A549 (cell line): ENCODE data around the gene SETD1B. TPM values are rescaled to one million over a fixed set of nuclear protein-coding genes. Genes with fewer than 3 reads are reported as not detected.

ENCODE experiments used
- ATAC-seq, 2 experiments: fragments of 200-7000 bp in 1 of 2; fragments of >200 bp in 1 of 2; cut with Nextera tagmentation in 1 of 2; cut with Tn5 transposase in 1 of 2; 3 replicates each; pipeline versions ENCODE4 v1.8.0 to v1.9.1; 2018 to 2020; ENCODE audit warnings: mild to moderate bottlenecking in 1 of 2, moderate library complexity in 1 of 2
- CTCF ChIA-PET: fragments of 300-600 bp; sonication (Branson Sonifier 250); formaldehyde crosslinking; extraction: SDS; loops from one replicate; lab custom pipeline; 2021; ENCODE audit warnings: antibody characterized with exemption, inconsistent platforms; lab: Yijun Ruan, JAX
- POLR2A ChIA-PET: fragments of 350-600 bp; formaldehyde crosslinking; extraction: SDS; loops from one replicate; lab custom pipeline; 2021; ENCODE audit warnings: antibody characterized with exemption, inconsistent platforms; lab: Yijun Ruan, JAX
- DNase-seq, 2 experiments: peaks; one replicate each; pipeline versions ENCODE4 v3.0.0 to v3.0.0-alpha.2; 2011 to 2016; ENCODE audit warnings: low read depth in 1 of 2, low spot score in 1 of 2
- FAIRE-seq: peaks from 2 replicates; lab custom pipeline; 2011; peaks lifted over from hg19 to GRCh38; lab: Jason Lieb, UNC
- H3K27ac ChIP-seq, 2 experiments: fragments of >200 bp; sonication (Bioruptor Twin); formaldehyde crosslinking; 3 replicates each; pipeline ENCODE4 v1.5.1; 2016 to 2017
- H3K4me1 ChIP-seq: fragments of >200 bp; sonication (Bioruptor Twin); formaldehyde crosslinking; 3 replicates; pipeline ENCODE4 v1.6.1; 2016
- H3K4me2 ChIP-seq: fragments of >200 bp; sonication (Bioruptor Twin); formaldehyde crosslinking; 3 replicates; pipeline ENCODE4 v1.6.1; 2016
- H3K4me3 ChIP-seq: fragments of >200 bp; sonication (Bioruptor Twin); formaldehyde crosslinking; 3 replicates; pipeline ENCODE4 v1.5.1; 2016
- H3K9me3 ChIP-seq: fragments of >200 bp; sonication (Bioruptor Twin); formaldehyde crosslinking; 3 replicates; pipeline ENCODE4 v1.6.1; 2016
- CBX2 ChIP-seq: fragments of 200-600 bp; sonication (generic); IDR thresholded peaks from 2 replicates; pipeline ENCODE4 v1.6.1; 2016; ENCODE audit warnings: low read depth, mild to moderate bottlenecking, borderline replicate concordance
- E2F6 ChIP-seq: IDR thresholded peaks from 2 replicates; pipeline ENCODE4 v1.6.1; 2012; ENCODE audit warnings: low read depth, borderline replicate concordance
- EHF ChIP-seq: fragments of 250-450 bp; sonication (Bioruptor Pico); IDR thresholded peaks from 2 replicates; pipeline ENCODE4 v1.5.0; 2020; ENCODE audit warnings: mild to moderate bottlenecking
- EP300 ChIP-seq, 2 experiments: fragments of >200 bp; sonication (Bioruptor Twin); formaldehyde crosslinking; IDR thresholded peaks; 2 replicates in 1 of 2; 3 replicates in 1 of 2; pipeline ENCODE4 v1.6.1; 2016 to 2017
- FOSL2 ChIP-seq, 2 experiments: fragments of 450-650 bp in 1 of 2; fragments of >200 bp in 1 of 2; sonication (Bioruptor Twin) in 1 of 2; formaldehyde crosslinking; IDR thresholded peaks; 2 replicates each; pipeline versions ENCODE4 v1.5.0 to v1.6.1; 2016 to 2020; ENCODE audit warnings: mild to moderate bottlenecking in 1 of 2, moderate library complexity in 1 of 2
- HEYL ChIP-seq: fragments of 250-450 bp; sonication (Bioruptor Pico); IDR thresholded peaks from 2 replicates; pipeline ENCODE4 v1.8.0; 2021; ENCODE audit warnings: mild to moderate bottlenecking, moderate library complexity
- HMGXB4 ChIP-seq: fragments of 250-450 bp; sonication (Bioruptor Pico); IDR thresholded peaks from 2 replicates; pipeline ENCODE4 v1.5.0; 2021; ENCODE audit warnings: mild to moderate bottlenecking, moderate library complexity, borderline replicate concordance
- HOXA7 ChIP-seq: fragments of 250-450 bp; sonication (Bioruptor Pico); IDR thresholded peaks from 2 replicates; pipeline ENCODE4 v1.5.0; 2020; ENCODE audit warnings: mild to moderate bottlenecking, moderate library complexity
- PHF8 ChIP-seq: fragments of 200-600 bp; sonication (generic); IDR thresholded peaks from 2 replicates; pipeline ENCODE4 v1.6.1; 2016; ENCODE audit warnings: low read depth, mild to moderate bottlenecking, antibody characterized with exemption, moderate library complexity, borderline replicate concordance
- POLR2A ChIP-seq: IDR thresholded peaks from 2 replicates; pipeline ENCODE4 v1.6.1; 2012; ENCODE audit warnings: mild to moderate bottlenecking, low read length
- SMC3 ChIP-seq: fragments of >200 bp; sonication (Bioruptor Twin); formaldehyde crosslinking; IDR thresholded peaks from 3 replicates; pipeline ENCODE4 v1.6.1; 2018; ENCODE audit warnings: inconsistent platforms
- USF2 ChIP-seq: fragments of 450-650 bp; IDR thresholded peaks from 2 replicates; pipeline ENCODE4 v1.6.1; 2014; ENCODE audit warnings: antibody characterized with exemption
- ZNF302 ChIP-seq: fragments of 250-450 bp; sonication (Bioruptor Pico); IDR thresholded peaks from 2 replicates; pipeline ENCODE4 v1.9.0; 2021; ENCODE audit warnings: inconsistent platforms, mild to moderate bottlenecking, moderate library complexity
- WGBS: methylation state at CpG from one replicate; pipeline ENCODE4 v1.1.6; 2017; ENCODE audit errors: missing lambda C conversion rate; 5-methylcytosine and 5-hydroxymethylcytosine counted together
- polyA plus RNA-seq, 4 experiments: library from polyadenylated mRNA; depleted of rRNA in 3 of 4; stranded (reverse); fragments of >200 nt; fragmentation: RNase III in 1 of 4; extraction: RNeasy Plus Mini Kit Qiagen cat#74134 plus additional on column Dnase treatment in 1 of 4; gene quantifications; 2 replicates in 3 of 4; 3 replicates in 1 of 4; pipeline ENCODE4 v1.2.3, GENCODE V29; 2011 to 2017
- TF ChIP-seq, protein P1 (sequence below): fragments of >200 bp; sonication (Bioruptor Twin); formaldehyde crosslinking; IDR thresholded peaks from 2 replicates; pipeline ENCODE4 v1.6.1; 2016
- TF ChIP-seq, protein P2 (sequence below): IDR thresholded peaks from 2 replicates; pipeline ENCODE4 v1.6.1; 2012

Gene SETD1B
- polyA plus RNA-seq, 2 of the 4 experiments (the other 2 are of a cell fraction), result 1.1 to 8.6 TPM

DNA sequence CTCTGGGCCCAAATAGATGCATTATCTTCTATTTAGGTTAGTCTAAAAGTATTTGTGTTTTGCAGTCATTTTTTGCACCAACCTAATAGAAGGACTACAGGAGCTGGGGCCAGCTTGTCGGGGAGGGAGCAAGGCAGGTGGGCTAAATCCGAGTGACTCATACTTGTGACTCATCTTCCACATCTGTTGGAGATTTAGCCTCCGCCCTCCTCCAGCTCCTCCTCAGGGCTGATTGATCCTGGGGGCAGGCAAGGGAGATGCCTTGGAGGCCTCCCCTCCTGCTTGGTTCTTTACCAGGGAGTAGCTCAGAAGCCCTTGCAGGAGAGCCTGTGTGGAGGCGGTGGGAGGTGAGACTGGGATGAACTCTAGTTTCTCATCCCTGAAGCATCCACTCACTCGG lies 38.2 kb upstream of the SETD1B start:
- FAIRE-seq (no peak), DNase-seq (no peak), ATAC-seq (peak in 1 of 2 experiments; percentile 8; a peak in 2 of 6 replicates)
- whole genome bisulfite sequencing, result 38% methylated on average over 5 of the region's 5 CpGs
- peak overlapping the region in 1 of 2 experiments; percentile 64; a peak in 3 of 6 replicates for H3K27ac ChIP-seq
- no peaks in the 10 kb centered on the region for H3K9me3 ChIP-seq
- ChIA-PET POLR2A (interaction anchor here (0.7 kb wide), 2 partner anchors 48 to 79 kb away, joined by 9 read pairs; no protein-coding TSS in a partner anchor), CTCF (interaction anchor here (0.8 to 56.0 kb wide), 4 partner anchors 9 to 277 kb away, joined by 3 to 2657 read pairs (median 256); partner anchors contain the start of genes RHOF and SETD1B)
- H3K4me3 ChIP-seq, result no peak overlapping the region
- TF ChIP-seq HOXA7, result no peak
- peak; percentile 30; the same call in 1 of the 2 replicates for TF ChIP-seq FOSL2 (IDR thresholded peaks at IDR 0.05)
- TF ChIP-seq FOSL2 (CRISPR knock-in tag; IDR thresholded peaks at IDR 0.05), result peak; percentile 78
- H3K4me1 ChIP-seq, result peaks cover 19% of the 10 kb centered on the region
- H3K4me2 ChIP-seq, result peak overlapping the region; percentile 29

- POLR2A ChIA-PET, result interaction anchor here (0.5 to 0.6 kb wide), 2 partner anchors 249 to 287 kb away, joined by 4 read pairs; no protein-coding TSS in a partner anchor
- DNase-seq (no peak), ATAC-seq (peak in 1 of 2 experiments; percentile 44; a peak in 3 of 6 replicates), FAIRE-seq (no peak)
- Histone ChIP-seq H3K4me1 (peaks cover 24% of the 10 kb centered on the region), H3K4me3 (no peak overlapping the region), H3K4me2 (peak overlapping the region; percentile 29; the same call in 1 of the 3 replicates), H3K9me3 (no peaks in the 10 kb centered on the region), H3K27ac (peak overlapping the region in 1 of 2 experiments; percentile 64; a peak in 2 of 6 replicates)
- 96% methylated on average over 5 of the region's 5 CpGs for WGBS
- CTCF ChIA-PET, result interaction anchor here (0.8 to 56.0 kb wide), 4 partner anchors 10 to 74 kb away, joined by 3 to 2657 read pairs (median 256); partner anchors contain the start of genes RHOF and SETD1B
- no peak for TF ChIP-seq PHF8
- TF ChIP-seq EHF (CRISPR knock-in tag), result no peak
- TF ChIP-seq USF2, result no peak; the same call in 1 of the 2 replicates
- TF ChIP-seq EP300 (IDR thresholded peaks at IDR 0.05), result no peak
- TF ChIP-seq CBX2, result no peak
- TF ChIP-seq HOXA7, result no peak
- TF ChIP-seq HEYL (CRISPR knock-in tag), result no peak
- TF ChIP-seq, protein P1, sequence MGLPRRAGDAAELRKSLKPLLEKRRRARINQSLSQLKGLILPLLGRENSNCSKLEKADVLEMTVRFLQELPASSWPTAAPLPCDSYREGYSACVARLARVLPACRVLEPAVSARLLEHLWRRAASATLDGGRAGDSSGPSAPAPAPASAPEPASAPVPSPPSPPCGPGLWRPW, result no peak
- TF ChIP-seq, all 56 proteins: peak for 0
Observed at GRCh38 chr12:121766290-121767039, 37.3 kb upstream of the SETD1B start.

- peak; percentile 4 to 8; a peak in 3 of 6 replicates for ATAC-seq
- ChIA-PET CTCF (interaction anchor here (1.0 to 56.0 kb wide), 7 partner anchors 11 to 325 kb away, joined by 3 to 2657 read pairs (median 4); partner anchors contain the start of genes PSMD9, RHOF and SETD1B), POLR2A (no interaction called here)
- TF ChIP-seq HMGXB4 (CRISPR knock-in tag) (no peak), E2F6 (no peak), SMC3 (no peak), ZNF302 (CRISPR knock-in tag) (no peak), POLR2A (no peak)
- TF ChIP-seq, protein P2, sequence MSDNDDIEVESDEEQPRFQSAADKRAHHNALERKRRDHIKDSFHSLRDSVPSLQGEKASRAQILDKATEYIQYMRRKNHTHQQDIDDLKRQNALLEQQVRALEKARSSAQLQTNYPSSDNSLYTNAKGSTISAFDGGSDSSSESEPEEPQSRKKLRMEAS, result no peak
- Histone ChIP-seq H3K4me1 (peaks cover 29% of the 10 kb centered on the region), H3K9me3 (no peaks in the 10 kb centered on the region), H3K4me2 (no peak overlapping the region), H3K4me3 (no peak overlapping the region), H3K27ac (0 out of 6 replicates have a peak overlapping the region, but pooled peaks of 1 of the 2 experiments have one; percentile 33)
- no peak for FAIRE-seq
- no peak for DNase-seq
- 71% methylated on average over 10 of the region's 10 CpGs for WGBS
Observed at GRCh38 chr12:121767525-121768016, 36.2 kb upstream of the SETD1B start.
